Activated CD8-positive, alpha-beta memory T cell treated with anti-CD3 and anti-CD28 coated beads, Interleukin-2, amount 50 U/mL, for 24 hours (primary cell): ENCODE measurements around the gene FGFRL1.
"Not testable (repeated sequence)": the region's sequence is repeated elsewhere in the genome, so short reads cannot be mapped to it uniquely, and the experiment has no call there.

ENCODE experiments used
- DNase-seq: peaks from one replicate; pipeline ENCODE4 v3.0.0-alpha.2; 2020; ENCODE audit errors: extremely low read depth

The FGFRL1 gene

GRCh38 chr4:992297-993110 is 18.9 kb upstream of the FGFRL1 start:
- DNase-seq = no peak

GRCh38 chr4:993111-994029 is 18.1 kb upstream of the FGFRL1 start, which contains the start of gene SLC26A1:
Gene SLC26A1, minus strand, starts transcription at chr4:993404. Its CDS starts 1,701 bp downstream, at chr4:991703.
- no peak for DNase-seq

DNA sequence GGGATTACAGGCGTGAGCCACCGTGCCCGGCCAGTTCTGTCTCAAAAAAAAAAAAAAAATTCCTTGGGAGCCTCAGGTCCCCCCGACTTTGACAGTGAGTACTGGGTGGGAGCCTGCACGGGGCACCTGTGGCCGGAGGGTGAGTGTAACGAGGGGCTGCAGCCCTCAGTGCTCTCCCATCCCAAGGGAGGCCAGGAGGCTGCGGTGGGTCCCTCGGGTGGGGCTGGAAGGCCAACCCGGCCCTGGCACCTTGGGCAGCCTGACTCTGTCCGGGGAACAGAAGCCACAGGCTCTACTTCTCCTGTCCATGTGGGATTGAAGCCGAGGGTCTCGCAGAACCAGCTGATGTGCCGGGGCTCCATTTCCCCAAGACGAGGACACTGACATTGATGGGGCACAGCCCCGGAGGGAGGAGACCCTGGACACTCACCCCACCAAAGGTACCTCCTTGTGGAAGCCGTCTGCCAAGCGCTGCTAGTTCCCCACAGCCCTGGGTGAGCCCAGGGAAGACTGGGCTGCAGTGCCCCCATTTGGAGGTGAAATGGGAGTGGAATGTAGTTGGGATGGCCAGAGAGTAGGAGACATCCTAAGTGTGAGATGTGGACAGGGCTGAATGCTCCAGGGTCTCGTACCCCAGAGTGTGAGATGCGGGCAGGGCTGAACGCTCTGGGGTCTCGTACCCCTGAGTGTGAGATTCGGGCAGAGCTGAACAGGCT is 16.0 kb upstream of the FGFRL1 start:
- no peak for DNase-seq

GRCh38 chr4:996030-996996 is 15.1 kb upstream of the FGFRL1 start:
- no peak for DNase-seq

DNA sequence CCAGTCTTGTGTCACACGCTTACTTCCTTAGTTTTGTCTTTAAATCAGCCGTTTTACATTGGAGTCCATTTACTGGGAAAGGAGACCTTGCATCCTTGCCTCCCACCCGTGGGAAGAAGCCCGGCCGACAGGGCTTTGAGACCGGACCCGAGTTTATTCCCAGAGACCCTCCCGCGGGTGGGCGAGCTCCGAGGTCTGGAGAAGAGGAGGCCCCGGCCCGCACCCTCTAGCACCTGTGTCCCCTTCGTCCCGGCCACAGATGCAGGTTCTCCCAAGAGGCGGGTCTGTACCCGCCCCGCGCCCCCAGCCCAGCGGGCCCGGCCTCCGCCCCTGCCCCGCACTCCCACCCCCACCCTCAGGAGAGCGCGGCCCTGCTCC is 14.4 kb upstream of the FGFRL1 start:
- no peak for DNase-seq

- no peak for DNase-seq
These were observed 13.9 kb upstream of the FGFRL1 start for GRCh38 chr4:997375-998071.

- no peak for DNase-seq
These were observed 13.2 kb upstream of the FGFRL1 start for GRCh38 chr4:998096-998691.

- not testable (repeated sequence) for DNase-seq
These were observed 12.1 kb upstream of the FGFRL1 start for GRCh38 chr4:999240-999863.

GRCh38 chr4:999882-1000425 is 11.5 kb upstream of the FGFRL1 start:
- DNase-seq = no peak

DNA sequence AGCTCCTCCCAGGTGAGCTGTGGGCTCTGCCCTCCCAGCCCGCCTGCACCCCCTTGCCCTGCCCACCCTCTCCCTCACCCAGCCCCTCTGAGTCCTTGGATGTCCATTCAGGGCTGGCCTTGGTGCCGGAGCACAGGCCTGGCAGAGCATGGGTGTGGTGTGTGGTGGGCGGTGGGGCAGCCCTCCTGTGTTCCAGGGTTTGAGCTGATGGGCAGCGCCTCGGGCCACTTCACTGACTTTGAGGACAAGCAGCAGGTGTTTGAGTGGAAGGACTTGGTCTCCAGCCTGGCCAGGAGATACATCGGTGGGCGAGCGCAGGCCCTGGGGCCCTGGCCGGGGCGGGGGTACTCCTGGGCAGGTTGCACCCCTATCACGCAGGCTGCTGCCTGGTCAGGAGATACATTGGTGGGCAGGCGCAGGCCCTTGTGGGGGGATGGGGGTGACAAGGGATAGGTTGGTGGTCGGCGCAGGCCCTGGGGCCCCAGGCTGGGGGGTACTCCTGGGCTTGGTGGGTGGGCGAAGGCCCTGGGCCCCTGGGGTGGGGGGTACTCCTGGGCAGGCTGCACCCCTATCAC is 10.7 kb upstream of the FGFRL1 start:
- no peak for DNase-seq

- DNase-seq = no peak
These were observed 9.8 kb upstream of the FGFRL1 start for GRCh38 chr4:1001561-1002130.

DNA sequence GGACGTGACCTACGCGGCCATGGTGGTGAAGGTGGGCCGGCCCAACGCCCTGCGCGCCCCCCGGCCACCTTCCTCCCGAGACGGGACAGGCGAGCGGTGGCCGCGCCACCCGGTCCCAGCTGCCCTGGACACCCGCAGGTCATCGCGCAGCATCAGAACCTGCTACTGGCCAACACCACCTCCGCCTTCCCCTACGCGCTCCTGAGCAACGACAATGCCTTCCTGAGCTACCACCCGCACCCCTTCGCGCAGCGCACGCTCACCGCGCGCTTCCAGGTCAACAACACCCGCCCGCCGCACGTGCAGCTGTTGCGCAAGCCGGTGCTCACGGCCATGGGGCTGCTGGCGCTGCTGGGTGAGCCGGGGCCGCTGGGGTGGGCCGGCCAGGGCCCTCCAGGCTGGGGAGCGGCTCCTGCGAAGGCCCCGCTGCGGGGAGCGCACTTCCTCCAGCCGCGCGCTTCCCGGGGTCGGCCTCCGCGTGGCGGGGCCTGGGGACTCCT is 9.2 kb upstream of the FGFRL1 start:
- no peak for DNase-seq

GRCh38 chr4:1002631-1003251 is 8.7 kb upstream of the FGFRL1 start:
- no peak for DNase-seq

- no peak for DNase-seq
These were observed 8.0 kb upstream of the FGFRL1 start for GRCh38 chr4:1003271-1004070.

DNA sequence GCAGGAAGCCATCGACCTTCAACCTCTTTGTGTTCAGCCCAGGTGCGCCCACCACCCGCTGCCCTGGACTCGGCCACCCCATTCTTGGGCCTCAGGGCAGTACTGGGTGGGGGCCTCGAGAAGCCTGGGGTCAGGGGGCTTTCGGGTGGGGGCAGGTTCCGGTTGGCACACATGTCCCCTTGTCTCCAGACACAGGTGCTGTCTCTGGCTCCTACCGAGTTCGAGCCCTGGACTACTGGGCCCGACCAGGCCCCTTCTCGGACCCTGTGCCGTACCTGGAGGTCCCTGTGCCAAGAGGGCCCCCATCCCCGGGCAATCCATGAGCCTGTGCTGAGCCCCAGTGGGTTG is 7.4 kb upstream of the FGFRL1 start:
- DNase-seq = no peak

DNA sequence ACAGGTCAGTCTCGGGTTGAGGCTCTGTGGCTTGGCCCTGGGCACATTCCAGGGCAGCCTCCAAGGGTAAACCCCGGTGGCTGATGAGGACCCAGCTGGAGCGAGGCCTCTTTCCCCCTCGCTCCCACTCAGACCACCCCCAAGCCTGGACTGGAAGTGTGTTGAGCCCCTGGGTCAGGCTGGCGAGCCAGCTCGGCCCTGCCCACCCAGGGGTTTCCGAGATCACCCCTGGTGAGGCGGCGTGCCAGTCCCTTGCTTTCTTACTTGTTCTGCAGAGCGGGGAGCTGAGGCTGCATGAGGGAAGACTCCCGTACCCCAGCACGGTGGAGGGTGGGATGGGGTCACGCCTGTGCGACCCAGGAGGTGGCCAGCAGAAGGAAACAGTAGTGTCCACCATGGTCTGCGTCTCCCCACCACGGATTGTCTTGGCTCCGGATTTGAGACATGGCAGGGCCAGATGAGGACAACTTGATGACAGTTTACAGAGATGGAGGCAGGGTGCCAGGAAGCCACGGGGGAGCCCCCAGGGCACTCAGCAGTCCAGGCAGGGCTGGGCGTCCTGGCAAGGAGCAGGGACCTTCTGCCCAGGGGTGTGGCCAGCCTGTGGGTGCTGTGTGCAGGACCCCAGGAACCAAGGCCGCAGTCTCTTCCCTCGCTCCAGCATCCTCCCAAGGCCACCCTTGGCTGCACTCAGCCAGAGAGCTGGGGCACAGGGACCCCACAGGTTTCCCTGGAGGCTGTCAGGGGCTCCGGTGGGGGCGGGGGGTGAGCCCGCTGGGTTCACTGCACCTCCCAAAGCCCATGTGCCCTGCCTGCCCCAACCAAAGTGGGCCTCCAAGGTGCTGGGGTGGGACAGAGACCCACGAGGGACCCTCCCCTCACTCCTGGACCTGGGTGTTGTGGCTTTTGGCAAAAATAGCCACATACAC is 6.6 kb upstream of the FGFRL1 start:
- DNase-seq = no peak
